GM12874 (cell line): ENCODE results near the gene CLEC2L.

Source experiments
- CTCF ChIP-seq: IDR thresholded peaks from 2 replicates; pipeline ENCODE4 v1.5.1; 2011; ENCODE audit warnings: low read depth, mild to moderate bottlenecking, control low read depth, low read length, moderate library complexity; ENCODE audit not compliant: insufficient read depth

The CLEC2L gene

GRCh38 chr7:139568346-139568675 is 44.8 kb downstream of the CLEC2L start:
- no peak for TF ChIP-seq CTCF

- TF ChIP-seq CTCF: no peak
Observed at GRCh38 chr7:139568813-139569490, 45.5 kb downstream of the CLEC2L start.

- no peak for TF ChIP-seq CTCF
Observed at GRCh38 chr7:139570119-139570518, 46.6 kb downstream of the CLEC2L start.

- no peak for TF ChIP-seq CTCF
Observed at GRCh38 chr7:139570626-139571025, 47.1 kb downstream of the CLEC2L start.

- no peak for TF ChIP-seq CTCF
Observed at GRCh38 chr7:139571190-139571589, 47.7 kb downstream of the CLEC2L start.

- TF ChIP-seq CTCF: no peak
Observed at GRCh38 chr7:139571651-139572050, 48.2 kb downstream of the CLEC2L start.

GRCh38 chr7:139572071-139572470 is 48.6 kb downstream of the CLEC2L start:
- no peak for TF ChIP-seq CTCF
